Astrocyte (in vitro differentiated cells and primary cell): ENCODE measurements around the gene ELP2.

Experiments used
- CTCF ChIP-seq: IDR thresholded peaks from 2 replicates; pipeline ENCODE4 v1.5.1; 2011; ENCODE audit warnings: low read depth, mild to moderate bottlenecking, inconsistent platforms, low read length, moderate library complexity; ENCODE audit not compliant: insufficient read depth
- EZH2 ChIP-seq: IDR thresholded peaks from 2 replicates; pipeline ENCODE4 v1.6.1; 2012; ENCODE audit warnings: mild to moderate bottlenecking, low read length, inconsistent platforms; ENCODE audit not compliant: insufficient read depth

DNA sequence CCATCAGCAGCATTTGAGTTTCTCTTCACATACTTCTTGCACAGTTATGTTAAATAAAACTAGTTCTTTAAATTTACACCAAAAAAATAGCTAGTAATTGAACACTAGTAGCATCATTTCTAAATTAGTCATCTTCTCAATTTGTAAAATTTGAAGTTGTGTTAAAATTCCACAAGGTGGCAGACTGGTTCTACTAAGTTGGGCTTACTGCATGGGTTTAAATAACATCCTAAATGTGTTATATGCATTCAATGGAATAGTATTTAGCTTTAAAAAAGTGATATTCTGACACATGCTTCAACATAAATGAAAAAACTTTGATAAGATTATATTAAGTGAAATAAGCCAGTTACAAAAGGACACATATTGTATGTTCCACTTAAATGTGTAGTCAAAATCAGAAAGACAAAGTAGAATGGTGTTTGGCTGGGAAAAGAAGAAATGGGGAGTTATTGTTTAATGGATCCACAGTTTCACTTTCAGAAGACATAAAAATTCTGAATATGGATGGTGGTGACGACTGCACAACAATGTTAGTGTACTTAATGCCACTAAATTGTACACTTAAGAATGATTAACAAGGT lies 33.7 kb upstream of the ELP2 start:
- peak; percentile 43 for TF ChIP-seq CTCF
- TF ChIP-seq EZH2 = no peak
